ENCODE results near the gene C2orf72. TPM values are rescaled to one million over a fixed set of nuclear protein-coding genes. Genes with fewer than 3 reads are reported as not detected.

The C2orf72 gene
- total and polyA plus RNA-seq, 2 of the 13 experiments (the other 11 are each of a cell fraction or from before 2014, with no cell fraction given), result 147 to 203 TPM

- TF ChIP-seq, protein P1, sequence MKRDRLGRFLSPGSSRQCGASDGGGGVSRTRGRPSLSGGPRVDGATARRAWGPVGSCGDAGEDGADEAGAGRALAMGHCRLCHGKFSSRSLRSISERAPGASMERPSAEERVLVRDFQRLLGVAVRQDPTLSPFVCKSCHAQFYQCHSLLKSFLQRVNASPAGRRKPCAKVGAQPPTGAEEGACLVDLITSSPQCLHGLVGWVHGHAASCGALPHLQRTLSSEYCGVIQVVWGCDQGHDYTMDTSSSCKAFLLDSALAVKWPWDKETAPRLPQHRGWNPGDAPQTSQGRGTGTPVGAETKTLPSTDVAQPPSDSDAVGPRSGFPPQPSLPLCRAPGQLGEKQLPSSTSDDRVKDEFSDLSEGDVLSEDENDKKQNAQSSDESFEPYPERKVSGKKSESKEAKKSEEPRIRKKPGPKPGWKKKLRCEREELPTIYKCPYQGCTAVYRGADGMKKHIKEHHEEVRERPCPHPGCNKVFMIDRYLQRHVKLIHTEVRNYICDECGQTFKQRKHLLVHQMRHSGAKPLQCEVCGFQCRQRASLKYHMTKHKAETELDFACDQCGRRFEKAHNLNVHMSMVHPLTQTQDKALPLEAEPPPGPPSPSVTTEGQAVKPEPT (CRISPR knock-in tag; IDR thresholded peaks at IDR 0.05; ENCODE audit: low read depth), result no peak; the same call in 1 of the 2 replicates
- TF ChIP-seq ZHX1 (CRISPR knock-in tag; IDR thresholded peaks at IDR 0.05; ENCODE audit: low read depth) (peak; percentile 91), KLF12 (CRISPR knock-in tag; IDR thresholded peaks at IDR 0.05; ENCODE audit: borderline replicate concordance) (peak; percentile 84), ZNF17 (CRISPR knock-in tag; IDR thresholded peaks at IDR 0.05) (peak; percentile 65; the same call in 1 of the 2 replicates), NR0B2 (CRISPR knock-in tag; IDR thresholded peaks at IDR 0.05) (peak; percentile 87; the same call in 1 of the 2 replicates), ZFP36L1 (CRISPR knock-in tag; IDR thresholded peaks at IDR 0.05) (peak; percentile 100), ZNF121 (CRISPR knock-in tag; IDR thresholded peaks at IDR 0.05) (peak; percentile 85), ZNF720 (CRISPR knock-in tag; IDR thresholded peaks at IDR 0.05) (no peak), FLYWCH1 (CRISPR knock-in tag; IDR thresholded peaks at IDR 0.05) (peak; percentile 97)
- TF ChIP-seq, protein P2, sequence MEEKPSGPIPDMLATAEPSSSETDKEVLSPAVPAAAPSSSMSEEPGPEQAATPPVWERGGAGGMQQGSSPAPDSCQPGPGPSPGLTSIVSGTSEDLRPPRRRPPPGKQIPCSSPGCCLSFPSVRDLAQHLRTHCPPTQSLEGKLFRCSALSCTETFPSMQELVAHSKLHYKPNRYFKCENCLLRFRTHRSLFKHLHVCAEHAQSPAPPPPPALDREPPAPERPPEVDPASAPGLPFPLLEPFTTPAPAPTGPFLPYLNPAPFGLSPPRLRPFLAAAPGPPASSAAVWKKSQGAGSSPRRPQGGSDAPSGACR (CRISPR knock-in tag; IDR thresholded peaks at IDR 0.05), result peak; percentile 98
- TF ChIP-seq, protein P3, sequence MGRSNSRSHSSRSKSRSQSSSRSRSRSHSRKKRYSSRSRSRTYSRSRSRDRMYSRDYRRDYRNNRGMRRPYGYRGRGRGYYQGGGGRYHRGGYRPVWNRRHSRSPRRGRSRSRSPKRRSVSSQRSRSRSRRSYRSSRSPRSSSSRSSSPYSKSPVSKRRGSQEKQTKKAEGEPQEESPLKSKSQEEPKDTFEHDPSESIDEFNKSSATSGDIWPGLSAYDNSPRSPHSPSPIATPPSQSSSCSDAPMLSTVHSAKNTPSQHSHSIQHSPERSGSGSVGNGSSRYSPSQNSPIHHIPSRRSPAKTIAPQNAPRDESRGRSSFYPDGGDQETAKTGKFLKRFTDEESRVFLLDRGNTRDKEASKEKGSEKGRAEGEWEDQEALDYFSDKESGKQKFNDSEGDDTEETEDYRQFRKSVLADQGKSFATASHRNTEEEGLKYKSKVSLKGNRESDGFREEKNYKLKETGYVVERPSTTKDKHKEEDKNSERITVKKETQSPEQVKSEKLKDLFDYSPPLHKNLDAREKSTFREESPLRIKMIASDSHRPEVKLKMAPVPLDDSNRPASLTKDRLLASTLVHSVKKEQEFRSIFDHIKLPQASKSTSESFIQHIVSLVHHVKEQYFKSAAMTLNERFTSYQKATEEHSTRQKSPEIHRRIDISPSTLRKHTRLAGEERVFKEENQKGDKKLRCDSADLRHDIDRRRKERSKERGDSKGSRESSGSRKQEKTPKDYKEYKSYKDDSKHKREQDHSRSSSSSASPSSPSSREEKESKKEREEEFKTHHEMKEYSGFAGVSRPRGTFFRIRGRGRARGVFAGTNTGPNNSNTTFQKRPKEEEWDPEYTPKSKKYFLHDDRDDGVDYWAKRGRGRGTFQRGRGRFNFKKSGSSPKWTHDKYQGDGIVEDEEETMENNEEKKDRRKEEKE (IDR thresholded peaks at IDR 0.05), result no peak
- TF ChIP-seq, protein P4, sequence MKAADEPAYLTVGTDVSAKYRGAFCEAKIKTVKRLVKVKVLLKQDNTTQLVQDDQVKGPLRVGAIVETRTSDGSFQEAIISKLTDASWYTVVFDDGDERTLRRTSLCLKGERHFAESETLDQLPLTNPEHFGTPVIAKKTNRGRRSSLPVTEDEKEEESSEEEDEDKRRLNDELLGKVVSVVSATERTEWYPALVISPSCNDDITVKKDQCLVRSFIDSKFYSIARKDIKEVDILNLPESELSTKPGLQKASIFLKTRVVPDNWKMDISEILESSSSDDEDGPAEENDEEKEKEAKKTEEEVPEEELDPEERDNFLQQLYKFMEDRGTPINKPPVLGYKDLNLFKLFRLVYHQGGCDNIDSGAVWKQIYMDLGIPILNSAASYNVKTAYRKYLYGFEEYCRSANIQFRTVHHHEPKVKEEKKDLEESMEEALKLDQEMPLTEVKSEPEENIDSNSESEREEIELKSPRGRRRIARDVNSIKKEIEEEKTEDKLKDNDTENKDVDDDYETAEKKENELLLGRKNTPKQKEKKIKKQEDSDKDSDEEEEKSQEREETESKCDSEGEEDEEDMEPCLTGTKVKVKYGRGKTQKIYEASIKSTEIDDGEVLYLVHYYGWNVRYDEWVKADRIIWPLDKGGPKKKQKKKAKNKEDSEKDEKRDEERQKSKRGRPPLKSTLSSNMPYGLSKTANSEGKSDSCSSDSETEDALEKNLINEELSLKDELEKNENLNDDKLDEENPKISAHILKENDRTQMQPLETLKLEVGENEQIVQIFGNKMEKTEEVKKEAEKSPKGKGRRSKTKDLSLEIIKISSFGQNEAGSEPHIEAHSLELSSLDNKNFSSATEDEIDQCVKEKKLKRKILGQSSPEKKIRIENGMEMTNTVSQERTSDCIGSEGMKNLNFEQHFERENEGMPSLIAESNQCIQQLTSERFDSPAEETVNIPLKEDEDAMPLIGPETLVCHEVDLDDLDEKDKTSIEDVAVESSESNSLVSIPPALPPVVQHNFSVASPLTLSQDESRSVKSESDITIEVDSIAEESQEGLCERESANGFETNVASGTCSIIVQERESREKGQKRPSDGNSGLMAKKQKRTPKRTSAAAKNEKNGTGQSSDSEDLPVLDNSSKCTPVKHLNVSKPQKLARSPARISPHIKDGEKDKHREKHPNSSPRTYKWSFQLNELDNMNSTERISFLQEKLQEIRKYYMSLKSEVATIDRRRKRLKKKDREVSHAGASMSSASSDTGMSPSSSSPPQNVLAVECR (CRISPR knock-in tag; IDR thresholded peaks at IDR 0.05; ENCODE audit: borderline replicate concordance), result peak; percentile 84; the same call in 1 of the 2 replicates
Observed at GRCh38 chr2:231050018-231050901, 12.9 kb downstream of the C2orf72 start (continued).

Data from HepG2 (cell line).